ENCODE data around the gene FOXA1.

The FOXA1 gene

DNA sequence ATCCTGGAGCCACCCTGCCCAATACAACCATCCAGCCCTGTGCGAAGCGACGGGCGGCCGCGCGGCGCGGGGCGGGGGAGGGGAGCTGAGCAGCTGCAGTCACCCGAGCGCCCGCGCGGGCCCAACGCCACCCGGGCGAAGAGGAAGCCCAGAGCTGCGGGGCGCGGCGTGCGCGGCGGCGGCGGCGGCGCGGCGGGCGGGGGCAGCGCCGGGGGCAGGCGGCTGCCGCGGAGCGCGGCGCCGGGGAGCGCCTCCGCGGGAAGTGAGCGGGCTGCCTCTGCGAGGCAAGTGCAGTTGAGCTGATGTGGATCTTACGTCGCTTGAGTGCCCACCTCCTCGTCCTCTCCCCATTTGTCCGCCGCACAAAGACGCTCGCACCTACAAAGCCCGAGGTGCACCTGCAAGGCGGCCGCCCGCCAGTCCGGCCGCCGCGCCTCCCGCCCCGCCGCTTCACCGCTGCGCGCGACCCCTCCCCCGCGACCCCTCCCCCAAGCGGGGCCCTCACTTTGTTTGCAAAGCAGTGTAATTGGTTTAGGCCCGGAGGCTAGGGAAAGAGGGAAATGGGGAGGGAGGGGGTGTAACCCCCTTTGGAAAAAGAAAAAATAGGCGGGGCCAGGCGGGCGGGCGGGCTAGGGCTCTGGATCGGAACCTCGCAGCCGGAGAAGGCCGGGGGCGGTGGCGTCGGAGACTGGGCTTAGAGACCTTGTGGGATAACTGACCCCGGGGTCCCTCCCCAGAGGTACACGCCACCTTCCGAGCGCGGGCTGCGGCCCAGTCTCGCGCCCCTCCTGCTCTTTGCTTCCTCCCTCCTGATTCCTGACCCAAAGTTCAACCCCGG is at the start of gene FOXA1, which contains the start of gene TTC6:
FOXA1 (minus strand) TSS at position 279 of the 838 bp plus-strand sequence; CDS start at position 2, 277 bp downstream.
TTC6 (plus strand) TSS at position 659 of the 838 bp plus-strand sequence. CDS start 26,436 bp downstream, outside the sequence.
- peak; percentile 98 for DNase-seq

DNA sequence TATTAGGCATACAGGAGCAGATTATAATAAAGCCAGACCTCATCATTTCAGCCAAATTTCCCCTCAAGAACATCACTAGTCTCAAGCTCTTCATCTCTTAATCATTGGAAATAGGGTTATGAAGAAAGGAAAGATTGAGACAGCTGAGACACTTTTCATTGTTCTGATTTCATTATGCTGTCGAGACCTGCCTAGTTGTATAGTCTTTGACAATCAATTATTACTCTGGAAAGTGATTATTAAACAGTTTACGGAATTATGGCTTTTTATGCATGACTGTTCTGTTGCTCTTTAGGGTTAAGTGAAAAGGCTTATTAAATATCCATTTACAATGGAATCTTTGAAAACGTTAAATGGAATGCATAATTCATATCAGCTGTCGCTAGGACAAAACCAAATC is 48.7 kb upstream of the FOXA1 start:
- DNase-seq: no peak

DNA sequence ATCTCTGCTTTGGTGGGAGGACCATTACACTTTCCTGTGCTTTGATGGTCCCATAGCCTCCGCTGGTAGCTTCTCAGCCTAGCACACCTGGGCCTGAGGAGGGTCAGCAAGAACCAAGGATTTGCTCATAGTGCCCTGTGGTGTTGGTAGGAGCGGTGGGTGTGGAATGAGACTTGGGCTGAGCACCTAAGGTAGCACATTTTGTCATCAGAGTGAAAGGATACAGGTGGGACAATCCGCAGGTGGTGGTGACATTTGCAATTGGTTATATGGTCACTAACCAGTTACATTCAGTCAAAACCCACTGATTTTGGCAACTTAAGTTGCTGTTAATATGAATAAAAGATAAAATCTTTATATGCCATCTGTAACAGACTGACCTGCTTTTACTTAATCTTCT is 47.1 kb upstream of the FOXA1 start:
- no peak for DNase-seq

DNA sequence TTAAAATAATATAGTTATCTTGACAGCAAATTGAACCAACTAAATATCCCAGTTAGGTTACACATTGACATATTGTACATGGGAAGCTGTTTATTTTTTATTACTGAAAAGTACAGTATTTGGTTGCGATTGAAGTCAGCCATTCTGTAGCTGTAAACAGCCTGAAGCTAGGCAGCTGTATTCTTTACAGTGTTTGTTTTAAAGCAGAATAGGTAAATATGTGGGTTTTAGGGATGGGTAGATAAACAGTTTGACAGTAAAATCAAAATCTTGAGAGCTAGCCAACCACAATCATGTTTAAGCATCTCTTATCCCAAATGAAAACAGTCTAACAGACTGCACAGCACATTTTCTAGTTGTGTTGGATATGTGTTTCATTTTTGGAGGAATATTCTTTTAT is 46.1 kb upstream of the FOXA1 start:
- peak; percentile 46 for DNase-seq

DNA sequence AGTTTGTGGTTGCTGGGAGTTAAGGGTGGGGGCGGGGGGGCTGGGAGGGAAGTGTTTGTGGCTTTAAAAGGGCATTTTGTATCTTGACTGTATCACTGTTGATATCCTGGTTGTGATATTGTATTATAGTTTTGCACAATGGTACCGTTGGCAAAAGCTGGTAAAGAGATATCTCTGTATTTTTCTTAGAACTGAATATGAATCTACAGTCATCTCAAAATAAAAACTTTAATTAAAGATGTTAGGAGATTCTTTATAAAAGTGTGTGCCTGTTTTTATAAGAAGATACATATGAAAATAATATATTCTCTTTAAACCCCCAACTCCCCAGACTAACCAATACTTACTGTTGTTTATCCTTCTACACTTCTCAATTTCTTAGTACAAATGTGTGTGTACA is 43.5 kb upstream of the FOXA1 start:
- DNase-seq: no peak

DNA sequence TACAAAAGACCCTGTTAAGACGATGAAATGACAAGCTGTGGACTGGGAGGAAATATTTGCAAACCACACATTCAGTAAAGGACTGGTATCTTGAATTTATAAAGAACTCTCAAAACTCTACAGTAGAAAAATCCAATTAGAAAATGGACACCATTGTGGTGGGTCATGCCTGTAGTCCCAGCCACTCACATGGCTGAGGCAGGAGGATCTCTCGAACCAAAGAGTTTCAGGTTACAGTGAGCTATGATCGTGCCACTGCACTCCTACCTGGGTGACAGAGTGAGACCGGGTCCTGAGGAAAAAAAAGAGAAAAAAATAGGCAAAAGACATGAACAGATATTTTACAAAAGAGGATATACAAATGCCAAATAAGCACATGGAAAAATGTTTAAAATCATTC is 42.3 kb upstream of the FOXA1 start:
- DNase-seq: no peak

DNA sequence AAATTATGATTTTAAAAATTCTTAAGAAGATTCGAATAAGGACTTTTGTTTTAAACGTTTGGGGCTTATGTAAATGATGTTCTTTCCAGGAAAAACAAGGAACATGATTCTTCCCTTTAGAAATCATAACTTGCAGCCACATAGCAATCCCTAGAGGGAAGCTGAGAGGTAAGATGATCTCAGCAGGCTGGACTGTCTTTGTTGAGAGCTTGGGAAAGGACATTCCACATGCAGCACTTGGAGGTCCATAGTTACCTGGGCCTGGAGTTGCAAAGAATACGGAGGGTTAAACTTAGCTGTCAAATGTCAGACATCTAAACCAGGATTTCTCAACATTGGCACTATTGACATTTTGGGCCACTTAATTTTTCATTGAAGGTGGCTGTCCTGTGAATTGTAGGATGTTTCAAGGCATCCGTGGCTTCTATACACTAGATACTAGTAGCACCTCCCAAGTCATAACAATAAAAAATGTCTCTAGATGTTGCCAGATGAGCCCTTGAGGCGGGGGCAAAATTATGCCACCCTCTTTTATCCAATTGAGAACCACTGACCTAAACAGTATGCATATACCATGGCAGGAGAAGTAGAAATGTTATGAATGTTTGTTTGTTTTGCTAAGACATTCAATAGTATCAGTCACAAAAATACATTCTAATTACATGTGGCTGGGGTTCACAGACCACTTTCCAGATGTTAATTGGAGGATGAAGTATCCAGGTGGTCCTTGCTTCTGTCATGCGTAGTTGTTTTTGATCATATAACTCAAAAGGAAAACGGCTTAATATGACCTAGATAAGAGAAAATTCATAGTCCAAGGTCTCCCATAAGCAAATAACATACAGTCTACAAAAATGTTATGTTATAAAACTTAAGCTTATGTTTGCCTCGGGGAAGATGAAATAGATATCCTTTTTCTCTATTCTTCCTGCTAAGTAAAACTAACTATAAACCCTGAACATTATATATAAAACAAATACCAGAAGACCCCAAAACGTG is 30.8 kb upstream of the FOXA1 start:
- DNase-seq: no peak

DNA sequence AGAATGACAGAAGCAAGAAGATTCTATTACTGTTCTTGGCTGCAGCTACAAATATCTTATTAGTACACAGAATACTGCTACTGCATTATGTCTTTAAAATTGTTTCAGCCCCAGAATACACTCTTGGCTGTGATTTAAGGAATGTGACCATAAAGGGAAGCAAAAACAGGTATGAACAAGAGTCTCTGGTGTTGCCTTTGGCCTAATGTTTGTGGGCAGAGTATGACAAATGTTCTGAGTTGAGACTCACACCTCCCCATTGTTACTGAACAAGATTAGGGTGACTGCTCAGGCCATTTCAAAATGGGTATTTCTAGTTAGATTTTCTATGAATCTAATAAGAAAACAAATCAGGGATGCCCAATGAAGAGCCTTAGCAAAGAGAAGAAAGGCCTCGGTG is 28.9 kb upstream of the FOXA1 start:
- no peak for DNase-seq

DNA sequence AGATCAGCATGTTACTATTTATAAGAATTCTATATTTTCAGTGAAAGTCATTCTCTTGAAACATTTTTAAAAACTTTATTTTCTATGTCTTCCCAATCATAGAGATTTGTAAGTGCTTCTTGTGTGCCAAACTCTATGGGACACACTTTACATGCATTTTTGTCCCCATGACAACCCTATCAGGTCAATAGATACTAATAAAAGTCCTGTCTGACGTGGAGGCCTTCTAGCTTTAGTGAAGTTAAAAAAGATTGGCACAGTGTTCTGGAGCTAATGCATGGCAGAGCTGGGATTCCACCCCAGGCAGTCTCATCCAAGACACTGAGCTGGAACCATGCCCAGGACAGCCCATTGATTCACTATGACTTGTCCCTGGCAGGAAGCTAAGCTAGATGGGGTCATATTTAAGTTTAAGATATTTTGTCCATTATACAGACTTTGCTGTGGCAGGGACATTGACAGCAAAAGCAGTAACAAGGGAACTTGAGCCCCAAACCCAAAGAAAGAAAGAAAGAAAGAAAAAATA is 28.4 kb upstream of the FOXA1 start:
- peak; percentile 30 for DNase-seq

DNA sequence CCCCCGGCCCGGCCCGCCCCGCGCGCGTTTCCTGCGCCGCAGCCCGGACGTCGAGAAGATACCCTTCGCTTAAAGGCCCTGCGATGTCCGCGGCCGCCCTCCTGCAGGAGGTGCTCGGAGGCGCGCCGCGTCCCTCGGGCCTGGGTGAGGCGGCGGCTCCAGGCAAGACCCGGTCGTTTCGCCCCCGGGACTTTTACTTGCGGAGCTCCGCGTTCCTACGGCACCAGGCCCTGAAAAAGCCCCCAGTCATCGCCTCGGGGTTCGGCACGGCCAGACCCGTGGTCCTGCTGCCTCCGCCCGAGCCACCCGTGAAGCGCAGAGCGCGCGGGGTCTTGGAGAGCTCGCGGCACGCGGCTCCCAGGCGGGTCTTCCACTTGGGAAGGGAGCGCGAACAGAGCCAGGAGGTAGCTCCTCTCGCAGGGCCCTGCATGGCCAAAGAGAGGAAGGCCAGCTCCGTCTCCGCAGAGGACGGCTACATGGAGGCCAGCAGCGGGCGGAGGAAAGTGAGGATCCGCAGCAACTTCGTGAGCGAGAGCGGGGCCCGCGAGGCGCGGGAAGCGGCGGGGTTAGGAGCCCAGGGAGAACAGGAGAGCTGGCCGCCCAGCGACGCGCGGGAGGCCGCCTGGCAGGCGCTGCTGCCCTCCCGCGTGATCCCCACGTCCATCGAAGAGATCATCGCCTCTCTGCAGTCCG is 27.3 kb upstream of the FOXA1 start:
- DNase-seq: no peak

DNA sequence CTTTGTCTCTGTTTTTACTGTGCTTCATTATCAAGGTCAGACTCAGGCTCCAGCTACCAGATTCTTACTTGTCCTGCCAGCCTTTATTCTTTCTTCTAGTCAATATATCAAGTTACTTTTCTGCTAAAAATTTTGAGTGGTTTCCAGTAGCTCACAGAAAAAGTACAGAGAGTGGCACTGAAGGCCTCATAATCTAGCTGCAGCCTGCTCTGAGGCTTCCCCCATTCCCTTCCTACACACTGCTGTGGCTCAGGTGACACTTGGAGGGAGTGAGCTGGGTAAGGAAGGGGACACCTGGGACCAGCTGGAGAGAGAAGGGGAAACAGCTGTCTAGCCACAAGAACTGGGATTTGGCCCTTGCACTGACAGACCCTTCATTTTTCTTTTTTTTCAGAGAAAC is 25.8 kb upstream of the FOXA1 start:
- DNase-seq: no peak

DNA sequence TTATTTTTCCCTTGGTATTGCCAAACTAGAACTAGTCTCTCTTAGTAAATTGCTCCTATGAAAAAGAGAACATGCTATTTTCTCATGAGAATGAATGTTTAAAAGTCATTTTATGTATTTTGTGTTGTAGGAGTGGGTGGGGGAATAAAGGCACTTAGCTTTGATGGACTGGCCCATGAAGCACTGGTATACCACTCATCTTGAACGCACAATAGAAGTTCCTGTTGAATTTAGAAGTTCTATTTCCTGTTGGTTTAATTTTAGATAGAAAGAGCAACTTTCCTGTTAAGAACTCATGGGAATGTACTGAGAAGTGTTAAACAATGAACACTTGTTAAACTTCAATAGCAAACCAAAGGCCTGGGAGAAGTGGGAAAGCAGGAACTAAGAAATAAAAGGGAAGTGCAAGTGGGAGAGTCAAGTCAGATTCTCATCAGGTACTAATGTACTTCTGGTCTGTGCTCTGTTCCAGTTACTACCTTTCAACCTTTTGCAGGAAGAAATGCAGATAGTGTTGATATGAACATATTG is 23.5 kb upstream of the FOXA1 start:
- DNase-seq: no peak

DNA sequence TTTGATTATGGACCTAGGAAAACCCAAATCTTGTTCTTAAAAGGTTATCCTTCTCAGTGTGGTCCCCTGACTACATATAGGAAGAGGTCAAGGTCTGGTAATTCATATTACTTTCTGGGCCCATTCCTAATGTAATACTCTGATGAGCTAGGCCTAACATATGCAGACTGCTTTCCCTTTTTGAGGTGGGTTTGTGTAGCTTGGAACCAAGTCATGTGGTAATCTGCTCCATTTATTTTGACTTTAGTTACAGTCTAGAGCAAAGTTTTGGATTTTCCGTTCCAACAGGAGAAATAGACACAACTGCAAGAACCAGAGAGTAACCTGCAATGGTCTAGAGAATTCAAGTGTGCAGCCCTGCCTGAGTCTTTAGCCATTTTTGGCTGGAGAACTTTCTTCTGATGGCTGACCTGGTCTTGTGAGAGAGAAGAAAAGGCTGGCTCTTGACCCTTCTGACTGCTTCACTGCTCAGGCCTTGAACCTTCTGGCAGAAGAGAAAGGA is 22.9 kb upstream of the FOXA1 start:
- no peak for DNase-seq

DNA sequence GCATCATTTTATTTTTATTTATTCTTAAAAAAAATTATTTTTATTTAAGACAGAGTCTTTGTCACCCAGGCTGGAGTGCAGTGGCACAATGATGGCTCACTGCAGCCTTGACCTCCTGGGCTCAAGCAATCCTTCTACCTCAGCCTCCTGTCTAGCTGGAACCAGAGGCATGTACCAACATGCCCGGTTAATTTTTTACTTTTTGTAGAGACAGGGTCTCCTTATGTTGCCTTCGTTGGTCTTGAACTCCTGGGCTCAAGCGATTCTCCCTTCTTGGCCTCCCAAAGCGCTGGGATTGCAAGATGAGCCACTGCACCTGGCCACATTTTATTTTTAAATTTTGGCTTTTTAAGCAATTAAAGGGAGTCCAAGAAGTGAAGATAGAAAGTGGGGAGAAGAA is 21.8 kb upstream of the FOXA1 start:
- no peak for DNase-seq

DNA sequence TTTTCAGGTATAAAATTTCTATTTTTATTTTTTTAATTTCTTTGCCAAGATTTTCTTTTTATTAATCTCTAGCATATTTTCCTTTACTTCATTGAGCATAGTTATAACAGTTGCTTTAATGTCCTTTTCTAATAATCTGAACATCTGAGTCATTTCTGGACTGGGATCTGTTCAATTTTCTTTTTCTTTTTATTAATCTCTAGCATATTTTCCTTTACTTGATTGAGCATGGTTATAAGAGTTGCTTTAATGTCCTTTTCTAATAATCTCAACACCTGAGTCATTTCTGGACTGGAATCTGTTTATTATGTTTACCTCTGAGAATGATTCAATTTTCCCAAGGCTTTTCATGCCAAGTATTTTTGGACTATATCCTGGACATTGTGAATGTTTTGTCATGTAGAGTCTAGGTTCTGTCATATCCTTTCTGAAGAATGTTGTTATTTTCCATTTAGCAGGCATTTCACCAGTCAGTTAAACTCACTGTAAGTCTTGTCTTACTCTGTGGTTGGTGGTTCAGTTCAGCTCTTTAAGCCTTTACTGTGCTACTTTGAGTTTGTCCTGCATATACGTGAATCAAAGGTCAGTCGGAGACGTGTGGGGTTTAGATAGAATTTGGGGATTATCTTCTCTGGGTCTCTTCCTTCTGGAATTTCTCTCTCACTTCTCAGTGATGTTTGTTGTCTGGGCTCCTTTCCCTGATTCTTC is 20.7 kb upstream of the FOXA1 start:
- DNase-seq: no peak

DNA sequence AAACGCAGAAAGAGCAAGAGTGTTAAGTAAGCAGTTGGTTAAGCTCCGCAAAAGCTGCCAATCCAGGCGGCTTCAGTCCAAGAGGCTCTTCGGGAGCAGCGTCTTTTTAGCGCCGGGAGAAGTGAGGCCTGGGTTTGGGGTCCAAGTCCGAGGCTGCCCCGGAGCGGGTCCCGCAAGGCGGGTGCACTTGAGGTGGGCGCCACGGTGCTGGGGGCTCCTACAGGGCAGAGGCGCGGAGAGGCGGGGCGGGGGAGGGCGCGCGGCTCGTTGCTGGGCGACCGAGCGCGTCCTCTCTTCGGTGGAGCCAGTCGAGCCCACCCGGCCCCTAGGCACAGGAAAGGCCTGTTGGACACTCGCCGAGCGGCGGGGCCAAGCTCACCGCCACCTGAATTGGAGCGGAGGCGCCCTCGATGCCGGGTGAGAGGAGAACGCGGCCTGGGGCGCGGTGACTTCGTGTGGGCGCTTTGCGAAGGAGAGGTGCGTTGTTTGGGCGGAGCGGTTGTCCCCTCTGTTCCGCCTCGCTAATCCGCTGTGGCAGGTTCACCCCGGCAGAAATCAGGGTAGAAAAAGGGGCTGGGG is 16.0 kb upstream of the FOXA1 start:
- no peak for DNase-seq

DNA sequence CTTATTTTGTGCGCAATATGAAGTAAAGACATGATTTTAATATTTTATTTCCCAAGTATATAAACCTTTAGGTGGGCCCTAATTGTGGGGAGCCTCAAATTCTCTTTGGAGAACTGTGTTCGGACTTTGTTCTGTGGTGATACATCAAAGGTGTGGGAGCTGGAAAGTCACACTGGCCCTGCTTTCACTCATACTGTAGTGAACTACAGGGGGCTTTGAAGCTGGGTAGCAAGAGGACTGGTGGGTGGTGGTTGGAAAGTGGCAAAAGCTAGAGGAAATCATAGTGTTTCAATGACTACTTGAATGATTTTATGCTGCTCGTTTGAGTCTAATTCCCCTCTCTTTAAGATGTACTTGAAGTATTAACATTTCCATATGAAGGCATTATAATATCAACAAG is 13.6 kb upstream of the FOXA1 start:
- DNase-seq: no peak

DNA sequence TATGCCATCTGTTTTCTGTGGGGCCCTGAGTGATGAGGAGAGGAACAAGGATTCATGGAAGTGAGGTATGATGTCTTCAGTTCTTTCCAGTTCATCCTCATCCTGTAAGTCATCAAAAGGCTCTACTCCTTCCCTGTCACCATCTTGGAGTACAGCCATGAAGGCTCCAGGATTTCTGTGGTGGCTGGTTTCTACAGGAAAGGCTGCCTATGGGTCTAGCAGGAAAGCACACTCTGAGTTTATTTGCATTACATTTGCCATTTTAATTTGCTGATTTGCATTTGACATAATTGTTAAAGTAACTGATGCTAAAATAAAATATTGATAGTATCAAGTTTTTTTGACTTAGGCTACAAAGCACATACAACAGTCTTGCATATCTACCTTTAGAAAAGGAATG is 11.6 kb upstream of the FOXA1 start:
- no peak for DNase-seq

DNA sequence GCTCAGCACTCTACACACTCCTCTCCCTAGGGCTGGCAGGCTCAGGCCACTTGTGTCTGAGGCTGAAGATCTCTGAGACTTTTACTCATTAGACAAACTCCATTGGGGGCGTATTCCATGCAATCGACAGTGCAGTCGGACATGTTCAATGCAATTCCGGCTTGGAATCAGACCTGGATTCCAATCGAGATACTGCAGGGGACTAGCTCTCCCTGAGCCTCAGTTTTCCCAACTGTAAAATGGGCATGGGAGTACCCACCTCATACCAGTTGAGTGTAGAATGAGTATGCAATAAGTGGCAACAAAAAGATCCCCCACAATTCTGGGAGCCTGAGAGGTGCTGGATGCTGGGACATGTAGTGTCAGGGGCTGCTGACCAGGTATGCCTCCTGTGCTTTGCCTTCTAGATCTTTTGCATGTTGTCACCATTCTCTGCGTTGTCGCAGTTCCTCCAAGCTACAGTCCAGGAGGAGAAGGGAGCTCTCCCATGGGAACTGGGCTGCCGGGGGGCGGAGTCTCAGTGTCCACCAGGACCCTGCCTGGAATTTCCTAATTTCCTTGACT is 8.7 kb upstream of the FOXA1 start:
- DNase-seq: no peak

DNA sequence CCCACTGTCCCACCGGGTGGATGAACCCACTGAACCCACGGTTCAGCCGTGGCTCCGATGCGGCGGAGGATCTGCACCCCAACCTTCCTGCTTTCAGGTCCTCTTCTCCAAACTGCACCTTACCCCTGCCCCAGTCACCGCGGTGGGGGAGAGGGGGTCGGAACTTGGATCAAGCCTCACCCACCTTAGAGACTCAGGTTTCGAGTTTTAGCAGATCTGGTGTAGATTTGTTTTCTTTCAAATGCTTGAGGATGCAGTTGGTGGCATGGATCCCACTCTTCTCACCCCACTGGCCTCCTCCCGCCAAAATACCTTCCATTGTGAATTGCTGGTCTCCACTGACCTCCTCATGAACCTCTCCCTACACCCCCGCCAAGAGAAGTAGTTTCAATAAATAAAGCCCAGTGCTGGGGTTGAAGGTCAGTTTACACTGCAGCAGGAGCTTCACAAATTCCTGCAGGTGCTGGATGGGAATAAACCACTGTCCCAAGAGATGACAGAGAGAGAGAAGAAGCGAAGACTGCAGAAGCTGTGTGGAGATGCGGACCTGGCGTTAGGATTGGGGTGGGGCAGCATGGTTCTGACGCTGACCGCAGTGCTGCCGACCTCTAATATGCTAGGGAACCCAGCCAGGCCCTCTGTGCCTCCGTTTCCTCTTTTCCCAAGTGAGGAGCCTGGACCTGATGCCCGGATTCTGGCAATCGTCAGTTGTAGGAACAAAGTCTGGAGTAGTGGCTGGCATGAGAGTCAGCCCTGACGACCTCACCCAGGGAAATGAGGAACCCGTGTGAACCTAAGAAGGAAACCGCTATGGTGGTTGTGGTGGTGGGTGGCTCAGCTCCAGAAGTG is 7.8 kb upstream of the FOXA1 start:
- DNase-seq: no peak
